Heart left ventricle (tissue), 13 donors: ENCODE data around the gene UNC93A.

Experiments
- CTCF ChIP-seq, 12 donors: fragments of 200-600 bp; sonication (generic) in 4 of 12; IDR thresholded peaks; one replicate each; pipeline versions ENCODE4 v1.5.0 to v1.8.0; 2018 to 2022; ENCODE audit warnings: antibody characterized with exemption in 12 of 12, mild to moderate bottlenecking in 5 of 12
- POLR2A ChIP-seq, 2 donors: fragments of 450-650 bp; IDR thresholded peaks; one replicate each; pipeline ENCODE4 v1.6.1; 2017; ENCODE audit warnings: antibody characterized with exemption in 2 of 2, mild to moderate bottlenecking in 2 of 2, moderate library complexity in 2 of 2
- donor health status: ischemic (EF 13 %, LVEDD 7.1; RV severe dilation, severe dysfunction).
- donor health status: DM: no; HTN: yes; CAD: no.
- donor health status: DM: no; HTN: no; CAD: no.
- donor health status: ischemic (EF 25% LVEDD 6.9; RV normal size, moderate dysfunction).
- donor health status: ischemic (EF 25% LVEDD 5.7; RV mildly dilated, moderate dysfunction).
- donor health status: ischemic (EF 35%, LVEDD 5.7; RV mildly dilated, moderate dysfunction).
- donor health status: nonischemic (EF 11% LVEDD 7.7; RV severe dilation, severe dysfunction).
- donor health status: DM: yes; HTN: yes; CAD: no.
- donor health status: PGD.
- donor health status: ischemic (EF 29% LVEDD 5.4; RV normal size, mild dysfunction).
- donor health status: nonischemic (EF 23%, LVEDD 6.1; RV moderate dilation, normal function).

GRCh38 chr6:167294241-167294640 is 3.1 kb downstream of the UNC93A start:
- TF ChIP-seq CTCF (IDR thresholded peaks at IDR 0.05): no peak
- no peak for TF ChIP-seq POLR2A (IDR thresholded peaks at IDR 0.05)
